A549 (cell line): ENCODE data around the gene XRCC5. TPM values are rescaled to one million over a fixed set of nuclear protein-coding genes. Genes with fewer than 3 reads are reported as not detected.

Source experiments
- ATAC-seq, 2 experiments: fragments of 200-7000 bp in 1 of 2; fragments of >200 bp in 1 of 2; cut with Nextera tagmentation in 1 of 2; cut with Tn5 transposase in 1 of 2; 3 replicates each; pipeline versions ENCODE4 v1.8.0 to v1.9.1; 2018 to 2020; ENCODE audit warnings: mild to moderate bottlenecking in 1 of 2, moderate library complexity in 1 of 2
- CTCF ChIA-PET: fragments of 300-600 bp; sonication (Branson Sonifier 250); formaldehyde crosslinking; extraction: SDS; loops from one replicate; lab custom pipeline; 2021; ENCODE audit warnings: antibody characterized with exemption, inconsistent platforms; lab: Yijun Ruan, JAX
- POLR2A ChIA-PET: fragments of 350-600 bp; formaldehyde crosslinking; extraction: SDS; loops from one replicate; lab custom pipeline; 2021; ENCODE audit warnings: antibody characterized with exemption, inconsistent platforms; lab: Yijun Ruan, JAX
- DNase-seq, 2 experiments: peaks; one replicate each; pipeline versions ENCODE4 v3.0.0 to v3.0.0-alpha.2; 2011 to 2016; ENCODE audit warnings: low read depth in 1 of 2, low spot score in 1 of 2
- FAIRE-seq: peaks from 2 replicates; lab custom pipeline; 2011; peaks lifted over from hg19 to GRCh38; lab: Jason Lieb, UNC
- H3K27ac ChIP-seq, 2 experiments: fragments of >200 bp; sonication (Bioruptor Twin); formaldehyde crosslinking; 3 replicates each; pipeline ENCODE4 v1.5.1; 2016 to 2017
- H3K4me1 ChIP-seq: fragments of >200 bp; sonication (Bioruptor Twin); formaldehyde crosslinking; 3 replicates; pipeline ENCODE4 v1.6.1; 2016
- H3K4me2 ChIP-seq: fragments of >200 bp; sonication (Bioruptor Twin); formaldehyde crosslinking; 3 replicates; pipeline ENCODE4 v1.6.1; 2016
- H3K4me3 ChIP-seq: fragments of >200 bp; sonication (Bioruptor Twin); formaldehyde crosslinking; 3 replicates; pipeline ENCODE4 v1.5.1; 2016
- H3K9me3 ChIP-seq: fragments of >200 bp; sonication (Bioruptor Twin); formaldehyde crosslinking; 3 replicates; pipeline ENCODE4 v1.6.1; 2016
- BCL3 ChIP-seq: fragments of >200 bp; sonication (Bioruptor Twin); formaldehyde crosslinking; IDR thresholded peaks from 3 replicates; pipeline ENCODE4 v1.6.1; 2016
- BHLHE40 ChIP-seq: IDR thresholded peaks from 2 replicates; pipeline ENCODE4 v1.6.1; 2012; ENCODE audit warnings: low read depth, low read length, inconsistent platforms
- CEBPB ChIP-seq, 2 experiments: fragments of >200 bp in 1 of 2; sonication (Bioruptor Twin) in 1 of 2; formaldehyde crosslinking in 1 of 2; IDR thresholded peaks; 2 replicates each; pipeline ENCODE4 v1.6.1; 2012 to 2016
- CTCF ChIP-seq: fragments of >200 bp; sonication (Bioruptor Twin); formaldehyde crosslinking; IDR thresholded peaks from 3 replicates; pipeline ENCODE4 v1.5.1; 2016
- E2F6 ChIP-seq: IDR thresholded peaks from 2 replicates; pipeline ENCODE4 v1.6.1; 2012; ENCODE audit warnings: low read depth, borderline replicate concordance
- ESRRA ChIP-seq: fragments of 150-350 bp; IDR thresholded peaks from 2 replicates; pipeline ENCODE4 v1.6.1; 2014; ENCODE audit warnings: mild to moderate bottlenecking, low read length, borderline replicate concordance
- FOSB ChIP-seq: fragments of 250-450 bp; sonication (Bioruptor Pico); IDR thresholded peaks from 2 replicates; pipeline ENCODE4 v1.5.0; 2020; ENCODE audit warnings: mild to moderate bottlenecking, moderate library complexity
- FOSL2 ChIP-seq, 2 experiments: fragments of 450-650 bp in 1 of 2; fragments of >200 bp in 1 of 2; sonication (Bioruptor Twin) in 1 of 2; formaldehyde crosslinking; IDR thresholded peaks; 2 replicates each; pipeline versions ENCODE4 v1.5.0 to v1.6.1; 2016 to 2020; ENCODE audit warnings: mild to moderate bottlenecking in 1 of 2, moderate library complexity in 1 of 2
- FOXS1 ChIP-seq: fragments of 250-450 bp; sonication (Bioruptor Pico); IDR thresholded peaks from 2 replicates; pipeline ENCODE4 v1.5.0; 2020; ENCODE audit warnings: mild to moderate bottlenecking, moderate library complexity
- HDAC2 ChIP-seq: fragments of 200-600 bp; sonication (generic); IDR thresholded peaks from 2 replicates; pipeline ENCODE4 v1.6.1; 2016
- HEYL ChIP-seq: fragments of 250-450 bp; sonication (Bioruptor Pico); IDR thresholded peaks from 2 replicates; pipeline ENCODE4 v1.8.0; 2021; ENCODE audit warnings: mild to moderate bottlenecking, moderate library complexity
- HMGXB4 ChIP-seq: fragments of 250-450 bp; sonication (Bioruptor Pico); IDR thresholded peaks from 2 replicates; pipeline ENCODE4 v1.5.0; 2021; ENCODE audit warnings: mild to moderate bottlenecking, moderate library complexity, borderline replicate concordance
- HOXA7 ChIP-seq: fragments of 250-450 bp; sonication (Bioruptor Pico); IDR thresholded peaks from 2 replicates; pipeline ENCODE4 v1.5.0; 2020; ENCODE audit warnings: mild to moderate bottlenecking, moderate library complexity
- HOXB13 ChIP-seq: fragments of 250-450 bp; sonication (Bioruptor Pico); IDR thresholded peaks from 2 replicates; pipeline ENCODE4 v1.5.0; 2020; ENCODE audit warnings: low read depth, mild to moderate bottlenecking, moderate library complexity
- JUN ChIP-seq, 2 experiments: fragments of >200 bp; sonication (Bioruptor Twin); formaldehyde crosslinking; IDR thresholded peaks; 2 replicates in 1 of 2; 3 replicates in 1 of 2; pipeline ENCODE4 v1.6.1; 2016 to 2017
- JUNB ChIP-seq: fragments of >200 bp; sonication (Bioruptor Twin); formaldehyde crosslinking; IDR thresholded peaks from 2 replicates; pipeline ENCODE4 v1.6.1; 2016
- KDM1A ChIP-seq: fragments of 200-600 bp; sonication (generic); IDR thresholded peaks from 2 replicates; pipeline ENCODE4 v1.6.1; 2016; ENCODE audit warnings: low read depth, mild to moderate bottlenecking
- KDM5A ChIP-seq: fragments of 200-600 bp; sonication (generic); IDR thresholded peaks from 2 replicates; pipeline ENCODE4 v1.6.1; 2016; ENCODE audit warnings: antibody characterized with exemption, mild to moderate bottlenecking
- MAFK ChIP-seq: fragments of 450-650 bp; IDR thresholded peaks from 2 replicates; pipeline ENCODE4 v1.6.1; 2014; ENCODE audit not compliant: partially characterized antibody
- MAX ChIP-seq: IDR thresholded peaks from 2 replicates; pipeline ENCODE4 v1.6.1; 2012
- MAZ ChIP-seq: fragments of 150-350 bp; IDR thresholded peaks from 2 replicates; pipeline ENCODE4 v1.6.1; 2014; ENCODE audit warnings: antibody characterized with exemption, low read depth, low read length, borderline replicate concordance
- MYC ChIP-seq: IDR thresholded peaks from 2 replicates; pipeline ENCODE4 v1.6.1; 2012; ENCODE audit warnings: mild to moderate bottlenecking, inconsistent platforms, low read length, improper control_type of control experiment, borderline replicate concordance
- PBX3 ChIP-seq: IDR thresholded peaks from 2 replicates; pipeline ENCODE4 v1.6.1; 2012
- PHF8 ChIP-seq: fragments of 200-600 bp; sonication (generic); IDR thresholded peaks from 2 replicates; pipeline ENCODE4 v1.6.1; 2016; ENCODE audit warnings: low read depth, mild to moderate bottlenecking, antibody characterized with exemption, moderate library complexity, borderline replicate concordance
- POLR2A ChIP-seq: IDR thresholded peaks from 2 replicates; pipeline ENCODE4 v1.6.1; 2012; ENCODE audit warnings: mild to moderate bottlenecking, low read length
- REST ChIP-seq: fragments of 200-600 bp; sonication (generic); IDR thresholded peaks from 2 replicates; pipeline ENCODE4 v1.6.1; 2016; ENCODE audit warnings: antibody characterized with exemption, mild to moderate bottlenecking, moderate library complexity
- TP53 ChIP-seq: fragments of 250-450 bp; sonication (Bioruptor Pico); IDR thresholded peaks from 2 replicates; pipeline ENCODE4 v1.5.0; 2021; ENCODE audit warnings: mild to moderate bottlenecking, moderate library complexity
- ZFP36 ChIP-seq: fragments of 450-650 bp; IDR thresholded peaks from 2 replicates; pipeline ENCODE4 v1.6.1; 2014; ENCODE audit warnings: borderline replicate concordance; ENCODE audit not compliant: partially characterized antibody
- ZSCAN20 ChIP-seq: fragments of 250-450 bp; sonication (Bioruptor Pico); IDR thresholded peaks from 2 replicates; pipeline ENCODE4 v1.8.0; 2022; ENCODE audit warnings: mild to moderate bottlenecking, moderate library complexity
- WGBS: methylation state at CpG from one replicate; pipeline ENCODE4 v1.1.6; 2017; ENCODE audit errors: missing lambda C conversion rate; 5-methylcytosine and 5-hydroxymethylcytosine counted together
- polyA plus RNA-seq, 4 experiments: library from polyadenylated mRNA; depleted of rRNA in 3 of 4; stranded (reverse); fragments of >200 nt; fragmentation: RNase III in 1 of 4; extraction: RNeasy Plus Mini Kit Qiagen cat#74134 plus additional on column Dnase treatment in 1 of 4; gene quantifications; 2 replicates in 3 of 4; 3 replicates in 1 of 4; pipeline ENCODE4 v1.2.3, GENCODE V29; 2011 to 2017

XRCC5 gene
- polyA plus RNA-seq, 2 of the 4 experiments (the other 2 are of a cell fraction) = 217 to 430 TPM

- no peak overlapping the region for H3K4me3 ChIP-seq
- ChIA-PET CTCF (interaction anchor here (0.9 kb wide), 1 partner anchor 9 kb away, joined by 4 read pairs; no protein-coding TSS in a partner anchor), POLR2A (no interaction called here)
- no peaks in the 10 kb centered on the region for H3K9me3 ChIP-seq
- ATAC-seq (no peak), FAIRE-seq (no peak), DNase-seq (no peak)
- 95% methylated on average over 2 of the region's 2 CpGs for WGBS
- H3K4me2 ChIP-seq = no peak overlapping the region
- no peak overlapping the region for H3K27ac ChIP-seq
- TF ChIP-seq KDM5A (no peak), HOXB13 (CRISPR knock-in tag) (no peak), MAZ (no peak), ZSCAN20 (CRISPR knock-in tag) (no peak), JUN (IDR thresholded peaks at IDR 0.05) (no peak), JUNB (no peak), MYC (no peak), CTCF (no peak), FOSL2 (IDR thresholded peaks at IDR 0.05) (no peak), FOSL2 (CRISPR knock-in tag; IDR thresholded peaks at IDR 0.05) (no peak), HOXA7 (CRISPR knock-in tag) (no peak), BHLHE40 (no peak), HEYL (CRISPR knock-in tag) (no peak), PBX3 (no peak), MAX (no peak), PHF8 (no peak), REST (no peak), MAFK (no peak), FOSB (CRISPR knock-in tag) (no peak), KDM1A (no peak), CEBPB (IDR thresholded peaks at IDR 0.05) (no peak)
- no peaks in the 10 kb centered on the region for H3K4me1 ChIP-seq
Observed at GRCh38 chr2:216206041-216206703, 97.0 kb downstream of the XRCC5 start.

- no peak for FAIRE-seq
- DNase-seq = no peak
- H3K9me3 ChIP-seq = no peaks in the 10 kb centered on the region
- ChIA-PET POLR2A (no interaction called here), CTCF (interaction anchor here (0.9 kb wide), 1 partner anchor 9 kb away, joined by 4 read pairs; no protein-coding TSS in a partner anchor)
- no peak for ATAC-seq
- no peak overlapping the region for H3K4me2 ChIP-seq
- no peaks in the 10 kb centered on the region for H3K4me1 ChIP-seq
- no peak overlapping the region for H3K4me3 ChIP-seq
- no peak overlapping the region for H3K27ac ChIP-seq
- 96% methylated on average over 5 of the region's 5 CpGs for WGBS
- TF ChIP-seq POLR2A (no peak), HMGXB4 (CRISPR knock-in tag) (no peak), FOXS1 (no peak), JUN (IDR thresholded peaks at IDR 0.05) (no peak), HDAC2 (no peak), ESRRA (no peak), ZFP36 (no peak), JUNB (no peak), TP53 (CRISPR knock-in tag) (no peak), BCL3 (no peak), E2F6 (no peak)
Observed at GRCh38 chr2:216206821-216207220, 97.7 kb downstream of the XRCC5 start.
